ENCODE measurements around the gene KIAA0232. TPM values are rescaled to one million over a fixed set of nuclear protein-coding genes. Genes with fewer than 3 reads are reported as not detected.

The KIAA0232 gene
- total RNA-seq, 1 experiment from 2014 or later, result 28.5 TPM

GRCh38 chr4:6803246-6803645 lies 20.7 kb downstream of the KIAA0232 start:
- H4K5ac ChIP-seq (ENCODE audit: insufficient read length, low read depth, low read length), result no peak overlapping the region
- no peak overlapping the region for H3K4ac ChIP-seq (ENCODE audit: low read depth, low read length)
- DNase-seq, result no peak
- H3K56ac ChIP-seq (ENCODE audit: insufficient read length, low read depth, low read length), result no peak overlapping the region
- no peak overlapping the region for H3K18ac ChIP-seq (ENCODE audit: insufficient read length, low read depth, low read length)
- no peak overlapping the region for H2AK5ac ChIP-seq (ENCODE audit: insufficient read length, low read length)
- H3K27me3 ChIP-seq (ENCODE audit: insufficient read depth, low read length), result no peaks in the 10 kb centered on the region
- H2BK15ac ChIP-seq (ENCODE audit: low read depth, low read length), result no peak overlapping the region
- no peaks in the 10 kb centered on the region for H3K9me3 Mint-ChIP-seq
- no peak overlapping the region for H4K91ac ChIP-seq (ENCODE audit: insufficient read length, low read depth, low read length)
- no peaks in the 10 kb centered on the region for H4K20me1 ChIP-seq (ENCODE audit: control insufficient read depth, insufficient read depth, insufficient read length)
- peaks cover 15 to 21% of the 10 kb centered on the region in 2 experiments for H3K4me1 Mint-ChIP-seq
- no peaks in the 10 kb centered on the region for H3K23me2 ChIP-seq (ENCODE audit: insufficient read length, low read depth, low read length, poor library complexity, severe bottlenecking)
- peaks cover 6% of the 10 kb centered on the region for H3K79me1 ChIP-seq (ENCODE audit: insufficient read depth, low read depth, low read length, poor library complexity, severe bottlenecking)
- H2BK20ac ChIP-seq (ENCODE audit: low read depth, low read length, poor library complexity, severe bottlenecking), result no peak overlapping the region
- H3K14ac ChIP-seq (ENCODE audit: insufficient read depth, low read length), result no peak overlapping the region
- H3K27ac ChIP-seq (ENCODE audit: insufficient read length, low read depth, low read length), result no peak overlapping the region
- H2BK5ac ChIP-seq (ENCODE audit: insufficient read length, low read length), result no peak overlapping the region
- no CpG with 5 or more reads among the region's 1 CpG for WGBS (ENCODE audit: extremely low coverage, insufficient read length, low lambda C conversion rate)
- peaks cover 12% of the 10 kb centered on the region; the same call in 1 of the 2 replicates for H3K79me2 ChIP-seq (ENCODE audit: insufficient read depth, low read length)
- no peak overlapping the region for H3K4me2 ChIP-seq (ENCODE audit: insufficient read depth, insufficient read length, low read length)
- no peaks in the 10 kb centered on the region for H3K27me3 Mint-ChIP-seq (ENCODE audit: low read depth)
- no peak overlapping the region for H3K4me3 Mint-ChIP-seq
- H3K4me1 ChIP-seq (ENCODE audit: insufficient read depth, low read length), result no peaks in the 10 kb centered on the region
- H2BK120ac ChIP-seq (ENCODE audit: low read depth, low read length, poor library complexity, severe bottlenecking), result no peak overlapping the region
- TF ChIP-seq CTCF (conservative IDR thresholded peaks at IDR 0.05), result no peak
- no peak overlapping the region for H2BK12ac ChIP-seq (ENCODE audit: insufficient read length, low read depth, low read length)
- no peak overlapping the region for H3K27ac Mint-ChIP-seq
- H3K36me3 Mint-ChIP-seq (ENCODE audit: insufficient read depth in 1 of 3, low read depth in 3 of 3), result peaks cover 0 to 9% (median 6%) of the 10 kb centered on the region in 3 experiments; a peak in 4 of 7 replicates
- no peak overlapping the region for H3K23ac ChIP-seq (ENCODE audit: insufficient read length, low read depth, low read length)
- no peak overlapping the region for H3T11ph ChIP-seq (ENCODE audit: low read length)
- no peak overlapping the region for H2AFZ ChIP-seq (ENCODE audit: low read length)
- no peaks in the 10 kb centered on the region for H3K9me3 ChIP-seq (ENCODE audit: control insufficient read depth, low read depth, low read length)
- no peak overlapping the region for H4K8ac ChIP-seq (replicated peaks; ENCODE audit: insufficient read length, low read depth, low read length)
- H3K9ac ChIP-seq (ENCODE audit: extremely low read depth, insufficient read length, low read length), result no peak overlapping the region

Measured in H9 (cell line).